Ovary (tissue), 9 donors: ENCODE data around the gene APBB1IP. TPM values are rescaled to one million over a fixed set of nuclear protein-coding genes. Genes with fewer than 3 reads are reported as not detected.
A peak's percentile ranks its signal among the peaks of the same experiment; 100 is the strongest.

Source experiments
- DNase-seq, 5 donors: peaks; one replicate each; pipeline ENCODE4 v3.0.0-alpha.2; 2019 to 2020
- H3K27ac ChIP-seq, 2 donors: fragments of 200-600 bp; one replicate each; pipeline versions ENCODE4 v1.5.1 to v1.8.0; 2019 to 2022
- H3K27me3 ChIP-seq: fragments of 200-600 bp; one replicate; pipeline ENCODE4 v1.8.0; 2022
- H3K36me3 ChIP-seq: fragments of 200-600 bp; sonication (generic); one replicate; pipeline ENCODE4 v1.5.1; 2019
- H3K4me1 ChIP-seq: one replicate; pipeline ENCODE4 v1.8.1; 2013; ENCODE audit warnings: mild to moderate bottlenecking, moderate library complexity; ENCODE audit not compliant: insufficient read depth
- H3K4me3 ChIP-seq: fragments of 200-600 bp; sonication (generic); one replicate; pipeline ENCODE4 v1.5.1; 2017
- H3K9me3 ChIP-seq, 2 donors: fragments of 200-600 bp in 1 of 2; sonication (generic) in 1 of 2; one replicate each; pipeline versions ENCODE4 v1.5.1 to v1.8.1; 2013 to 2019; ENCODE audit warnings: mild to moderate bottlenecking in 1 of 2, moderate library complexity in 1 of 2
- EP300 ChIP-seq: sonication (generic); formaldehyde crosslinking; IDR thresholded peaks from one replicate; pipeline ENCODE4 v1.6.1; 2017; ENCODE audit warnings: antibody characterized with exemption
- POLR2A ChIP-seq: fragments of 450-650 bp; IDR thresholded peaks from one replicate; pipeline ENCODE4 v1.6.1; 2017; ENCODE audit warnings: antibody characterized with exemption, mild to moderate bottlenecking, moderate library complexity
- WGBS, 3 donors: extraction: QIAGEN DNeasy Blood & Tissue Kit in 1 of 3; methylation state at CpG; one replicate each; pipeline versions ENCODE4 v1.1.5 to v1.1.7; 2013 to 2017; 5-methylcytosine and 5-hydroxymethylcytosine counted together
- intact Hi-C, 4 donors: fragments of 100-400 bp; cut with DNase I; formaldehyde crosslinking; loops; one replicate each; pipeline versions ENCODE4 v1.11.0 to v1.15.1; 2022 to 2023
- polyA plus RNA-seq, 2 donors: library from polyadenylated mRNA; stranded (reverse); fragments of 200-250 nt in 1 of 2; fragments of 350-450 nt in 1 of 2; fragmentation: Illumina TruSeq in 1 of 2; extraction: RNeasy Lipid Tissue Mini Kit (QIAGEN cat#74804) in 1 of 2; gene quantifications; one replicate each; pipeline ENCODE4 v1.2.3, GENCODE V29; 2013 to 2014
- total RNA-seq, 7 donors: library from RNA; depleted of rRNA in 2 of 7; stranded (reverse); fragments of >200 nt in 2 of 7; fragmentation: NEBNext Ultra II Directional in 3 of 7; extraction: Animal tissue kit (Norgen Biotek cat#: 25700) in 3 of 7; gene quantifications; one replicate each; pipeline versions ENCODE4 v1.1.0 to v1.2.4, GENCODE V29; 2016 to 2023
- TF ChIP-seq, protein P1 (sequence below), 3 donors: fragments of 450-650 bp in 2 of 3; fragments of 200-600 bp in 1 of 3; IDR thresholded peaks; one replicate each; pipeline versions ENCODE4 v1.5.1 to v1.8.0; 2016 to 2022; ENCODE audit warnings: antibody characterized with exemption in 3 of 3, mild to moderate bottlenecking in 1 of 3
- donor health status: DM: no; HTN: no; CAD: no; lungs with moderate emphysema.
- donor health status: DM: no; HTN: no; CAD: no.
- donor health status: Bipolar disorder and iron deficiency.
- donor health status: DM: yes; HTN: yes; CAD: no.
- donor health status: DM: no; HTN: no; CAD: no.
- donor health status: DM: yes; HTN: yes; CAD: no.

Gene APBB1IP
- total and polyA plus RNA-seq, 9 donors = 0.64 to 10.2 (median 1.8) TPM

DNA sequence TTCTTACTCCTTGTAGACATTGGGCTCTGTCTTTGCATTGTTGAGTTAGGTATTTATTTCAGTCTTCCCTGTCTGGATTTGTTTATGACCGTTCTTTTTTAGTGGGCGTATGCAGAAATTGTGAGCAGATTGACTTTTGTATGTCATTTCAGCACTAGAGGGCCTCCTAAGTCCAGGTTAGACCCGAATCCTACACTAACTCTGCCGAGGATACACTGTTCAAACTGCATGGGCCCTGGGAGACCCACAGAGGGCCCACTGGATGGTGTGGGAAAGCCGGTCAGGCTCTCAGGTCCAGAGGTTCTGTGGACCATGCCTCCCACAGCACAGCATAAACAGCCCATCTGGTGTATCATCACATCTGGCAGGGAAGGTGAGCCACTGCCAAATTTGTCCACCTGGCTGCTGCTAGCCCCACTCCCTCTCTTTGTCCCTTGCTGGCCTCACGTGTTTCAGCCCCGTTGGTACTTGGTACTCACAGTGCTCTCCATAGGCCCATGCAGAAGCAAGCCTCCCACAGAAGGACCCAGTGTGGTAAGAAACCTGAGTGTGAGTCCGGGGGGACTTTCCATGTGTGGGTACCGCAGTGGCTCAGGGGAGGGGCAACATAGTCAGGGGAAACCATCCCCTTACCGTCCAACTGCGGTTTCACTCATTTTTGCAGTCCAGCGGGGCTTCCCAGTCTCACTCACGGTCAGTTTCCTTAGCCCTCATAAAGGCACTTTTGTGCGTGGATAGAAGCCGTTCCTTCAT is 112.8 kb downstream of the APBB1IP start:
- no peak for DNase-seq
- TF ChIP-seq, protein P1, sequence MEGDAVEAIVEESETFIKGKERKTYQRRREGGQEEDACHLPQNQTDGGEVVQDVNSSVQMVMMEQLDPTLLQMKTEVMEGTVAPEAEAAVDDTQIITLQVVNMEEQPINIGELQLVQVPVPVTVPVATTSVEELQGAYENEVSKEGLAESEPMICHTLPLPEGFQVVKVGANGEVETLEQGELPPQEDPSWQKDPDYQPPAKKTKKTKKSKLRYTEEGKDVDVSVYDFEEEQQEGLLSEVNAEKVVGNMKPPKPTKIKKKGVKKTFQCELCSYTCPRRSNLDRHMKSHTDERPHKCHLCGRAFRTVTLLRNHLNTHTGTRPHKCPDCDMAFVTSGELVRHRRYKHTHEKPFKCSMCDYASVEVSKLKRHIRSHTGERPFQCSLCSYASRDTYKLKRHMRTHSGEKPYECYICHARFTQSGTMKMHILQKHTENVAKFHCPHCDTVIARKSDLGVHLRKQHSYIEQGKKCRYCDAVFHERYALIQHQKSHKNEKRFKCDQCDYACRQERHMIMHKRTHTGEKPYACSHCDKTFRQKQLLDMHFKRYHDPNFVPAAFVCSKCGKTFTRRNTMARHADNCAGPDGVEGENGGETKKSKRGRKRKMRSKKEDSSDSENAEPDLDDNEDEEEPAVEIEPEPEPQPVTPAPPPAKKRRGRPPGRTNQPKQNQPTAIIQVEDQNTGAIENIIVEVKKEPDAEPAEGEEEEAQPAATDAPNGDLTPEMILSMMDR (IDR thresholded peaks at IDR 0.05) = no peak
- no peak for TF ChIP-seq POLR2A
- no peak for TF ChIP-seq EP300
- Histone ChIP-seq H3K36me3 (no peaks in the 10 kb centered on the region), H3K4me1 (no peaks in the 10 kb centered on the region), H3K27me3 (no peaks in the 10 kb centered on the region), H3K9me3 (no peaks in the 10 kb centered on the region), H3K27ac (no peak overlapping the region), H3K4me3 (no peak overlapping the region)
- WGBS, 3 donors = 79 to 89% (median 82%) methylated on average over 15 of the region's 15 CpGs
- intact Hi-C loops = no loop called here

DNA sequence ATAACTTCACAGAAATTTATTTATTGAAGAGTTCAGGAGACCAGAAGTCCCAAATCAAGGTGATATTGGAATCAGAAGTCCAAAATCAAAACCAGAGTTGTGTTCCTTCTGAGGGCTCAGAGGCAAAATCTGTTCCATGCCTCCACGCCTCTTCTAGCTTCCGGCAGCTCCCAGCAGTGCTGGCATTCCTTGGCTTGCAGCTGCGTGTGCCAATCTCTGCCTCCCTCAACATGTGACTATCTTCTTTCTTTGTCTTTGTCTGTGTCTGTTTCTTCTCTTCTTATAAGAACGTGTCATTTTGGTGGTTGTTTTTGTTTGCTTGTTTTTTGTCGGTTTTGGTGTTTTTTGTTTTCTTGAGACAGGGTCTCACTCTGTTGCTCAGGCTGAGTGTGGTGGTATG is 116.1 kb downstream of the APBB1IP start:
- WGBS, 3 donors = 74 to 89% (median 79%) methylated on average over 5 of the region's 5 CpGs

DNA sequence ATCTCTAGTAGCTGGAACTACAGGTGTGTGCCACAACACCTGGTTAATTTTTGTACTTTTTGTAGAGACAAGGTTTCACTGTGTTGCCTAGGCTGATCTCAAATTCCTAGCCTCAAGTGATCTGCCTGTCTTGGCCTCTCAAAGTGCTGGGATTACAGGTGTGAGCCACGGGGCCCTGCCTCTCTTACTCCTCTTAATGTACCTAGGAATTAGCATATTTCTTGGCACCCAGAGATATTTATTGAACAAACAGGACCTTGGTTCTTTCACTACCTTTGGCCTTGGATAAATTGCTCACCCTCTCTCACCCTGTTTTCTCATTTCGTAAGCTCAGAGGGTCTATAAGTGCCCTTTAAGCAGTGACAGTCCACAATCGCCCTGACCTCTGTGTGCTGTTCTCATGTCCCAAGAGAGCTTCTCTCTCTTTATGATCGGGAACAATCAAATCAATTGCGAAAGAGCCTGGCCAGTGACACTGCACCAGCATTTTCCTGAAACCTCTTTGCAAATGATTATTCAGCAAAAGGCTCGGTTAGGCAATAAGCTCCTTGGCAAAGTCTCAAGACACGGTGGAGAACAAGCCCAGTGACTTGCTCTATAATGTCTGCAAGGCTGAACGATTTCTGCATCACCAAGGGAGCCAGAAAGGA is 117.7 kb downstream of the APBB1IP start:
- no peaks in the 10 kb centered on the region for H3K4me1 ChIP-seq
- H3K9me3 ChIP-seq = no peaks in the 10 kb centered on the region
- H3K27me3 ChIP-seq = no peaks in the 10 kb centered on the region
- TF ChIP-seq, protein P1 (IDR thresholded peaks at IDR 0.05) = no peak
- TF ChIP-seq POLR2A = no peak
- TF ChIP-seq EP300 = no peak
- WGBS, 3 donors = 36 to 41% (median 36%) methylated on average over 8 of the region's 8 CpGs
- no peaks in the 10 kb centered on the region for H3K36me3 ChIP-seq
- no peak overlapping the region for H3K4me3 ChIP-seq
- peak in 1 of 5 donors; percentile 22 for DNase-seq
- intact Hi-C loops = no loop called here
- H3K27ac ChIP-seq = no peak overlapping the region

More for the DNA sequence above, 116.1 kb downstream of the APBB1IP start:
- H3K36me3 ChIP-seq = no peaks in the 10 kb centered on the region
- H3K27me3 ChIP-seq = no peaks in the 10 kb centered on the region
- no peaks in the 10 kb centered on the region for H3K4me1 ChIP-seq
- no peak overlapping the region for H3K4me3 ChIP-seq
- no peaks in the 10 kb centered on the region for H3K9me3 ChIP-seq
- no peak for DNase-seq
- H3K27ac ChIP-seq = no peak overlapping the region
- intact Hi-C loops = no loop called here
- TF ChIP-seq EP300 (no peak), POLR2A (no peak)
- TF ChIP-seq, protein P1 (IDR thresholded peaks at IDR 0.05) = no peak

DNA sequence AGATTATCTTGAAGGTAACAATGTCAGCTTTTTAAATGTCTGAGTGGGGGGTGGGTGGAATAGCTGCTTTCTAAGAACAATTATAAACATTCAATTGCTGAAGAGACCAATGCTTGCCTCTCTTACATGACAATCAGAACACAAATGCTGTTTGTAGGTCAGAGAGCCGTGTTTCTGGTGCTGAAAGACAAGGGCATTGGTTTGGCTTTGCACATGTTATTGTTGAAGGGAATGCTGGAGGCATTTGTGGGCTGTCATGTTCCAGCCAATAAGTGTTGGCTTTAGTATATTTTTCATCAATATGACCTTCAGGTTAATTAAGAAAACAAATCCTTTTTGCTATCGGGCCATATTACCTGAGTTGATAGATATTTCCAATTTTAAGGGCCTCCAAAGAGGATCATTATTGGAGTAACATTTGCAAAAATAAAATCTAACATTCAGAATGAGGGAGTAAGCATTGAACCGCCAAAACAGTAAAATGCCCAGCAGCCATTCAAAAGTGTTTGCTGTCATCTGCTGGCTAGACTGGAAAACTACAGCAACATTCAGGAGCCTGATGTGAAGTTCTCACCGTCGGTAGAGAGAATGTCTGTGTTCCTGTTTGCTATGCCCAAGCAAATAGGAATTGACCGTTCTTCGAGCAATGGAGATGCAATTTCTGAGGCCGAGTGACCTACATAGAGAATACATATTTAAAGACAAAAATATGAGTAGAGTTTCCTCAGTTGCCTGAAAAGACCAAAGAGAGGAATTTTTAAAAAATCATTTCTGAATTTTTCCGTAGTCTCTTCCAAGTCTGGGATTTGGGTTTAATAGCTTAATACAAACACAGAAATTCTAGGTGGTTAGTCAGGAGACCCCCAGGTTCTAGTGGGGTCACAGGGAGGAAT is 118.9 kb downstream of the APBB1IP start:
- WGBS, 3 donors = 15 to 19% (median 15%) methylated on average over 9 of the region's 9 CpGs

More for the DNA sequence above, 118.9 kb downstream of the APBB1IP start:
- Histone ChIP-seq H3K4me3 (no peak overlapping the region), H3K4me1 (no peaks in the 10 kb centered on the region), H3K27ac (no peak overlapping the region), H3K36me3 (no peaks in the 10 kb centered on the region), H3K9me3 (no peaks in the 10 kb centered on the region), H3K27me3 (no peaks in the 10 kb centered on the region)
- intact Hi-C loops = no loop called here
- TF ChIP-seq, protein P1 (IDR thresholded peaks at IDR 0.05) = no peak
- TF ChIP-seq POLR2A = no peak
- TF ChIP-seq EP300 = no peak
- no peak for DNase-seq
